NCI-H128 (cell line): ENCODE results near the gene ERCC2.

Source experiments
- DNase-seq: peaks from one replicate; lab custom pipeline; 2025; ENCODE audit not compliant: unreplicated experiment; lab: John Stamatoyannopoulos, UW

Gene ERCC2

DNA sequence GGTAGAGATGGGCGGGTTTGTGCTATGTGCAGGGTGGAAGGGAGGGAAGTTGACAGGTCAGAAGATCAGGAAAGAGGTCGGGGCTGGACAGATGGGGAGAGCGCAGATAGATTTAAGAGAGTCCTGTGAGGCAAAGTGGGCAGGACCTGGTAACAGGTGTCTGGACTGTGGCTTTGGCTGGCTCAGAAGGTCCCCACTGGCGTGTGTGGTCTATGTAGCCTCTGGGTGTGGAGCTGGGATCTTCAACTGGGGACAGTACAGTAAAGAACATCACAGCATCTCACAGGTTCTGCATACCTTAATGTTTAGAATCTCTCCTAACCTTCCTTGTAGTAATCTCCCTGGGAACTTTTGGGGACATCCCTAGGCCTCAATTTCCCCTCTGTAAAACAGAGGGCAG lies 65.4 kb downstream of the ERCC2 start:
- DNase-seq: no peak

GRCh38 chr19:45304141-45304926 lies 66.0 kb downstream of the ERCC2 start:
- no peak for DNase-seq

DNA sequence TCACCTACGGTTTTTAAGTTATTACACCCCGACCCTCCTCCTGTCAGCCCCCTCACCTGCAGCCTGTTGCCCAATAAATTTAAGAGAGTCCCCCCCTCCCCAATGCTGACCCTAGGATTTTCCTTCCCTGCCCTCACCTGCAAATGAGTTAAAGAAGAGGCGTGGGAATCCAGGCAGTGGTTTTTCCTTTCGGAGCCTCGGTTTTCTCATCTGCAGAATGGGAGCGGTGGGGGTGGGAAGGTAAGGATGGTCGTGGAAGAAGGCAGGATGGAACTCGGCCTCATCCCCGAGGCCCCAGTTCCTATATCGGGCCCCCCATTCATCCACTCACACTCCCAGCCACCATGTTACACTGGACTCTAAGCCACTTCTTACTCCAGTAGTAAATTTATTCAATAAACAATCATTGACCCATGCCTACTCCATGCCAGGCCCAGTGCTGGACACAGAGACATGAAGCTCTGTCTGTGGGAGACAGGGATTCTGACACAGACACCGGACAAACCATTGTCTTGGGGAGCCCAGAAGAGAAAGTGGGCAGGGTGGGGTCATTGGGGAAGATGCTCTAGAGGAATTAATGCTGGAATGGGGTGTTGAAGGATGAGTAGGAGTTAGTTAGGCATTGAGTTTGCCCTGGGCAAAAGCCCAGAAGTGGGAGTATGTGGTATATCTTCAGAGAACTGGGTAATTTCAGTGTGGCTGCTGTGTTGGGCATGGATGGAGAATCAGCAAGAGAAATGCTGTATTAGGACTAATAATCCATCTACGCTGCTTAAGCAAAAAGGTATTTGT lies 66.9 kb downstream of the ERCC2 start:
- DNase-seq: no peak

DNA sequence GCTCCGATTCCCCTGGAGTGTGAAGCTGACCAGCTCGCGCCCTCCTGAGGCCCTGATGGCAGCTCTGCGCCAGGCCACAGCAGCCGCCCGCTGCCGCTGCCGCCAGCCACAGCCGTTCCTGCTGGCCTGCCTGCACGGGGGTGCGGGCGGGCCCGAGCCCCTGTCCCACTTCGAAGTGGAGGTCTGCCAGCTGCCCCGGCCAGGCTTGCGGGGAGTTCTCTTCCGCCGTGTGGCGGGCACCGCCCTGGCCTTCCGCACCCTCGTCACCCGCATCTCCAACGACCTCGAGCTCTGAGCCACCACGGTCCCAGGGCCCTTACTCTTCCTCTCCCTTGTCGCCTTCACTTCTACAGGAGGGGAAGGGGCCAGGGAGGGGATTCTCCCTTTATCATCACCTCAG lies 68.0 kb downstream of the ERCC2 start:
- no peak for DNase-seq
